Left ventricle myocardium inferior (tissue), 1 donor: Measurements from ENCODE around the gene ZNF487. TPM values are rescaled to one million over a fixed set of nuclear protein-coding genes. Genes with fewer than 3 reads are reported as not detected.

Source experiments
- DNase-seq: peaks from one replicate; pipeline ENCODE4 v3.0.0-alpha.2; 2020
- H3K27ac ChIP-seq: fragments of 200-600 bp; replicated peaks from 2 replicates; pipeline ENCODE4 v1.8.0; 2021
- H3K27me3 ChIP-seq: fragments of 200-600 bp; 2 replicates; pipeline ENCODE4 v1.8.0; 2021; ENCODE audit warnings: low read depth
- H3K36me3 ChIP-seq: fragments of 200-600 bp; 2 replicates; pipeline ENCODE4 v1.8.0; 2021
- H3K4me1 ChIP-seq: fragments of 200-600 bp; 2 replicates; pipeline ENCODE4 v1.8.0; 2021
- H3K4me3 ChIP-seq: fragments of 200-600 bp; 2 replicates; pipeline ENCODE4 v1.8.0; 2021; ENCODE audit warnings: mild to moderate bottlenecking, moderate library complexity
- H3K9me3 ChIP-seq: fragments of 200-600 bp; replicated peaks from 2 replicates; pipeline ENCODE4 v1.8.0; 2021
- CTCF ChIP-seq: fragments of 200-600 bp; IDR thresholded peaks from 2 replicates; pipeline ENCODE4 v1.8.0; 2021; ENCODE audit warnings: antibody characterized with exemption, mild to moderate bottlenecking, borderline replicate concordance
- intact Hi-C: fragments of 100-400 bp; cut with micrococcal nuclease; formaldehyde crosslinking; loops from one replicate; pipeline ENCODE4 v1.11.0; 2022
- total RNA-seq: library from RNA; stranded (reverse); fragmentation: NEBNext Ultra II Directional; extraction: Animal tissue kit (Norgen Biotek cat#: 25700); gene quantifications from one replicate; pipeline ENCODE4 v1.2.1, GENCODE V29; 2021
- donor health status: DM: no; HTN: yes; CAD: no; lungs with severe emphysema.

The ZNF487 gene
- total RNA-seq, 1 donor from 2014 or later = 2.2 TPM

- peaks cover 49% of the 10 kb centered on the region for H3K9me3 ChIP-seq
- no peak for TF ChIP-seq CTCF
- no peak for DNase-seq
- H3K36me3 ChIP-seq = peaks cover 35% of the 10 kb centered on the region
- intact Hi-C loops = no loop called here
- H3K4me3 ChIP-seq = no peak overlapping the region
- H3K27me3 ChIP-seq = no peaks in the 10 kb centered on the region
- H3K27ac ChIP-seq = no peak overlapping the region
- H3K4me1 ChIP-seq = no peaks in the 10 kb centered on the region
Measured at GRCh38 chr10:43479275-43479674, 42.4 kb downstream of the ZNF487 start.

- H3K27me3 ChIP-seq = no peaks in the 10 kb centered on the region
- H3K4me1 ChIP-seq = no peaks in the 10 kb centered on the region
- H3K9me3 ChIP-seq = peaks cover 80% of the 10 kb centered on the region
- intact Hi-C loops = no loop called here
- no peak overlapping the region for H3K4me3 ChIP-seq
- peaks cover 44% of the 10 kb centered on the region for H3K36me3 ChIP-seq
- DNase-seq = no peak
- H3K27ac ChIP-seq = no peak overlapping the region
- no peak for TF ChIP-seq CTCF
Measured at GRCh38 chr10:43482319-43483078, 45.6 kb downstream of the ZNF487 start.

GRCh38 chr10:43491855-43492254 is 54.9 kb downstream of the ZNF487 start:
- no peaks in the 10 kb centered on the region for H3K36me3 ChIP-seq
- no peak overlapping the region for H3K27ac ChIP-seq
- intact Hi-C loops = no loop called here
- H3K4me3 ChIP-seq = no peak overlapping the region
- no peaks in the 10 kb centered on the region for H3K4me1 ChIP-seq
- H3K27me3 ChIP-seq = no peaks in the 10 kb centered on the region
- H3K9me3 ChIP-seq = peaks cover 16% of the 10 kb centered on the region
- no peak for TF ChIP-seq CTCF
- DNase-seq = no peak

- no peak for DNase-seq
- H3K27me3 ChIP-seq = no peaks in the 10 kb centered on the region
- intact Hi-C loops = no loop called here
- no peak overlapping the region for H3K27ac ChIP-seq
- no peaks in the 10 kb centered on the region for H3K9me3 ChIP-seq
- TF ChIP-seq CTCF = no peak
- H3K4me3 ChIP-seq = no peak overlapping the region
- no peaks in the 10 kb centered on the region for H3K36me3 ChIP-seq
- H3K4me1 ChIP-seq = no peaks in the 10 kb centered on the region
Measured at GRCh38 chr10:43502931-43503330, 66.0 kb downstream of the ZNF487 start.

- Histone ChIP-seq H3K27me3 (no peaks in the 10 kb centered on the region), H3K9me3 (peaks cover 92% of the 10 kb centered on the region), H3K4me1 (no peaks in the 10 kb centered on the region), H3K36me3 (peaks cover 3% of the 10 kb centered on the region), H3K4me3 (no peak overlapping the region), H3K27ac (no peak overlapping the region)
- TF ChIP-seq CTCF = no peak
- intact Hi-C loops = no loop called here
- no peak for DNase-seq
Measured at GRCh38 chr10:43524434-43525247, 87.7 kb downstream of the ZNF487 start.

Other genes starting within 250 kb of the ZNF487 start
- 1.1 TPM for gene RASGEF1A, start 170.0 kb upstream of the ZNF487 start, total RNA-seq
- gene FXYD4, start 65.5 kb upstream of the ZNF487 start, total RNA-seq = not detected
- 70.5 TPM for gene HNRNPF, start 27.9 kb upstream of the ZNF487 start, total RNA-seq
- 1.5 TPM for gene ZNF239, start 137.5 kb downstream of the ZNF487 start, total RNA-seq
- 1.5 TPM for gene ZNF485, start 169.3 kb downstream of the ZNF487 start, total RNA-seq
- 45.1 TPM for gene ZNF32, start 211.8 kb downstream of the ZNF487 start, total RNA-seq